PC-9 (cell line): Measurements from ENCODE around the gene PATE4. TPM values are rescaled to one million over a fixed set of nuclear protein-coding genes. Genes with fewer than 3 reads are reported as not detected.

Experiments used
- total RNA-seq: library from RNA; stranded (reverse); gene quantifications from 2 replicates; pipeline ENCODE4 v1.2.3, GENCODE V29; 2021

The PATE4 gene
- total RNA-seq, 1 experiment from 2014 or later, result not detected

Other genes with a start within 250 kb of the PATE4 start
- 86.1 and 113 TPM in 2 replicates for gene STT3A, start 240.5 kb upstream of the PATE4 start, total RNA-seq
- 36.5 and 39.8 TPM in 2 replicates for gene CHEK1, start 208.2 kb upstream of the PATE4 start, total RNA-seq
- not detected in 2 replicates for gene ACRV1, start 152.5 kb upstream of the PATE4 start, total RNA-seq
- gene PATE1, start 87.0 kb upstream of the PATE4 start, total RNA-seq, result not detected in 2 replicates
- gene PATE2, start 54.5 kb upstream of the PATE4 start, total RNA-seq, result 1.3 TPM in 2 replicates
- gene PATE3, start 45.2 kb upstream of the PATE4 start, total RNA-seq, result not detected in 2 replicates
- gene HYLS1, start 54.4 kb downstream of the PATE4 start, total RNA-seq, result 12.2 and 16.7 TPM in 2 replicates
- gene PUS3, start 69.9 kb downstream of the PATE4 start, total RNA-seq, result 5.7 and 6.5 TPM in 2 replicates
- 0.26 TPM in 1 of 2 replicates, not detected in the other for gene DDX25, start 71.2 kb downstream of the PATE4 start, total RNA-seq
- not detected in 2 replicates for gene VSIG10L2, start 112.7 kb downstream of the PATE4 start, total RNA-seq
- gene CDON, start 229.6 kb downstream of the PATE4 start, total RNA-seq, result 10.0 and 11.2 TPM in 2 replicates